ENCODE measurements around the gene KRT35.

GRCh38 chr17:41434005-41434404, 46.9 kb downstream of the KRT35 start:
- TF ChIP-seq CTCF (IDR thresholded peaks at IDR 0.05 in 4 of 5, conservative IDR thresholded peaks at IDR 0.05 in 1 of 5): no peak
- TF ChIP-seq POLR2A (IDR thresholded peaks at IDR 0.05): no peak

Data from gastrocnemius medialis (tissue), 4 donors.